NCI-H187 treated with DMSO at 0.1 percent for 48 hours (cell line): ENCODE data around the gene FZD7.

ENCODE experiments used
- DNase-seq: peaks from one replicate; lab custom pipeline; 2025; lab: John Stamatoyannopoulos, UW

FZD7 gene

GRCh38 chr2:202033317-202034248 lies at the start of gene FZD7:
TSS of gene FZD7 (plus strand) at chr2:202033855. CDS start at chr2:202034648, 793 bp downstream.
- DNase-seq = no peak

DNA sequence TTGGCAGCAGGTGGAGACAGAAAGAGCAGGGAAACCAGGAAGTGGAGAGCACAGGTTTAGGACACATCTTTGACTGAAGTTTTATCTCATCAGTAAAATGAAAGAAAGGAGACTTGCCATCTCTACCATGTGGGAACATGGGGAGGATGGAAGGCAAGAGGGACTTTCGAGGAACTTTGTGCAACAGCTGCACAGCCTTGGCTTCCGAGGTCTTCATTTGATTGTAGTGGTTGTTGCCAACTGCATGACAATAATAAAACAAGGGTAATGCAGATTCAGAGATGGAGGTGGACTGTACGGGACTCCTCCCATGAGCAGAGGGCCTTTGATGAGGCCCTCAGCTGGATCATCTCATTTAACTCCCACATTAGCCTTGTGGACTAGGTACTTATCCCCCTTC lies 49.3 kb upstream of the FZD7 start:
- no peak for DNase-seq

DNA sequence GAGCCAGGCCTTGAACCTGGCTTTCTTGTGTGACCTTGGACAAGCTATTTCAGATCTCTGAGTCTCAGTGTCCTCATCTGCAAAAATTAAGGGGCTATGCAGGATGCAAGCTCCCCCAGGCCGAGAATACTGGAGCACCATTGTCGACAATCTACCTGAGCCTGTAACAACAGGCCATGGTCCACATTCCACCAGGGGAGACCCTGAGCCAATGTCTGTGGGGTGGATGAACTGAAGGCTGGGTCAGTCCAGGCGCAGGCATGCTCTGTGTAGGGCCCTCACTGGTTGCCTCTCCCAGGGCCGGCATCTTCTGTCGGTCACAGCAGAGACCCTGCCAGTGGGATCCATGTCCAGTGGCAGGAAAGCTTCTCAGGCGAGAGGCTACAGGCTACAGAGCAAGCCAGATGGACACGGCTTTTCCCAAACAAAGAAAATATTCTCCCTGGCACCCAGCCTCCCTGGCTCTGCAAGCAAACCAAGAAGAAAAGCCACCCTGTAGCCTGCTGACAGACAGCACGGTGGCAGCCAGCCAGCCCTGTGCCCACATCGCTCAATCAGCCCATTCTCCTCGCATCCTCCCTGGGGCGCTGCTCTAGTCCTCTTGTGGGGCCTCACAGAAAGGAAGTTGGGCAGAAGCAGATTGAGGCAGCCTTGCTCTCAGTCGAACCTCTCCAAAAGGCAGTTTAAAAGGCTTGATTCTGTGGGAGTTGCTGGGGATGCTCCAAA lies 48.7 kb upstream of the FZD7 start:
- DNase-seq = no peak

- DNase-seq = no peak
Observed at GRCh38 chr2:201985728-201986462, 47.8 kb upstream of the FZD7 start.

- no peak for DNase-seq
Observed at GRCh38 chr2:201986463-201986735, 47.3 kb upstream of the FZD7 start.

DNA sequence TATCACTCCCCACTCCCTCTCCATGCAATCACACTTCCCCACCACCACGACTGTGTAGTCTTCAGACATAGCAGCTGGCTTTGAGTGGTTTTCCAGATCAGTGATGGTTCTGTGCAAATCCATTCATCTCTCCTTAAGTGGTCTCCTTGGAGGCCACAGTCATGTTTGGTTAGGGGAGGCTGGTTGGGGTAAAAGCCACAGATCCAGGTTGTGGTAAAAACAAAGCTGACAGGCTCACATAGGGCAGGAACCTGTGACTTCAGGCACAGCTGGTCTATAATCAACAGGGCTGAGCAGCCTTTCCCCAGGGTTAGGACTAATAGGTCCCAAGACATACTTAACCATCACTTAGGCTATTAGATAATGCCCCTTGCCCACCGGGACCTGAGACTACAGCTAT lies 46.2 kb upstream of the FZD7 start:
- DNase-seq = peak; percentile 20

DNA sequence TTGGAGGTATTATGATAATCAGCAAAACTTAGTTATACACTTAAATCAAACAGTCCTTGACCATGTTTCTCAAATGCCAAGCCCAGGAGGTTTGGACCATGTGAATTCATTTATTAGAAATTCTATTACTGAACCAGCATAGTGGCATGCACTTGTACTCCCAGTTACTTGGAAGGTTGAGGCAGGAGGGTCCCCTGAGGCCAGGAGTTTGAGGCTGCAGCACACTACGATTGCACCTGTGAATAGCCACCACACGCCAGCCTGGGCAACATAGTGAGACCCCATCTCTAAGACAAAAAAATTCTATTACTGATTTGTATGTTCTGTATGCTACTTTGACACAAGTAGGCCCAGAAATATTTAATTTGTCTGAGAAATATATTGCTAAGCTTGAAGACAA lies 43.6 kb upstream of the FZD7 start:
- no peak for DNase-seq

- no peak for DNase-seq
Observed at GRCh38 chr2:201992960-201993359, 40.7 kb upstream of the FZD7 start.

- no peak for DNase-seq
Observed at GRCh38 chr2:201994973-201995638, 38.5 kb upstream of the FZD7 start.

DNA sequence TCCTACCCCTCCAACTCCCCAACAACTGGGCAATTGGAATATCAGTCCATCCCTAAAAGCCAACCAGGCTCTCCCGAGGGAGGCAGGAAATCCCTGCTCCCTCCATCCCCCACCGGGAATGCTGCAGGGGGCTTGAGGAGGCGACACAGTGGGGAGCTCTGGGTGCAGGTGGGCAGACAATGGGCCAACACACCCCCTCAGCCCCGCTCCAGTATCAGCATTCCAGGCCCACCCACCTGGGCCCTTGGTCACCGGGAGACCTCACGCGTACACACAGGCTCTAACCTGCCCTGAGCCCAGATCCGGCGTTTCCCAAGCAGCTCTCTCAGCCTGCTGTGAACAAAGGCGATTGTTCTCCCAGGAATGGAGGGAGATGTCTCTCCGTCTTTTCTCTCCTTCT lies 37.6 kb upstream of the FZD7 start:
- no peak for DNase-seq

DNA sequence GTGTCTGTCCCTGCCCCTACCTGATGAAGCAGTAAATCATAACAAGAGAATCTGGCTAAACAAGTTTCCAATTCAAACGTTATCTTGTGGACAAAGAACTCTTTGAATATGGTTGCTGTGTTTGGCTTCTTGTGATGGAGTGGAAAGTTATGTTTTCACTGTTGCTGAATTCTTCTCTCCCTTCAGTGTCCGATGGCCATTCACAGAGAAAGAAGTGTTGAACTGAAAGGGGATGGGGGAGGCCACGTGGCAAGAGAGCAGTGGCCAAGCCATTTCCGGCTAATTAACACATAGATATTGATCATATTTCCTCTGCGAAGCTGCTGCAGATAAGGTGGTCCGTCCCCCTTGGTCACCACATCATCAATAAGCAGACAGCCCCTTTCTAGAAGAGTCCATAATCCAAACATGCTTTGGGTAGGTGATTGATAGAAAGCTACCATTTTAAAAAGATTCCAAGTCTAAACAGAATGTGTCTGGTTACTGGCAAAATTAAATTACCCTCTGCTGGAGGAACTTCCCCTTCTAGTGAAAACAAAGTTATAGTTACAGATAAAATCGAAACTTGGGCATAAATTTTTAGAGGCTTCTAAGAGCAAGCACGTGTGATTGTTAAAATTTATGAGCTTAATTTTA lies 36.9 kb upstream of the FZD7 start:
- DNase-seq = no peak

DNA sequence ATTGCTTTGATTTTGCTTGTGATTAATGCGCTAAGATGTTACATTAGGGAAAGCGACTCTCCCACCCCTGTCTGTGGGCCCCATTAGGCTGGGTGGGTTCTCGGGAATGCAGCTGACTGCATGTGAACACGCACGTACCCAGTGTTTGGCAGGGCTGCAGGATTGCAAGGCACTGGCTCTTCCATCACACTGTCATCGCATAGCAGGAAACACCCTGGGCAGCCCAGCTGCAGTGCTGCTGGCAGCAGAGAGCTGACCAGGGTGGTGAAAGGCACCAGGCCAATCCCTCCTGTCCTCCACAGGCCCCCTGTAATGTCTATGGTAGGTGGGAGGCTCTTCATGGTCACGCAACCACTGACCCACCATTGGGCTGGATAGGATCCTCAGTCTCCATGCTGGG lies 34.4 kb upstream of the FZD7 start:
- no peak for DNase-seq

- DNase-seq = no peak
Observed at GRCh38 chr2:202001826-202002225, 31.8 kb upstream of the FZD7 start.

DNA sequence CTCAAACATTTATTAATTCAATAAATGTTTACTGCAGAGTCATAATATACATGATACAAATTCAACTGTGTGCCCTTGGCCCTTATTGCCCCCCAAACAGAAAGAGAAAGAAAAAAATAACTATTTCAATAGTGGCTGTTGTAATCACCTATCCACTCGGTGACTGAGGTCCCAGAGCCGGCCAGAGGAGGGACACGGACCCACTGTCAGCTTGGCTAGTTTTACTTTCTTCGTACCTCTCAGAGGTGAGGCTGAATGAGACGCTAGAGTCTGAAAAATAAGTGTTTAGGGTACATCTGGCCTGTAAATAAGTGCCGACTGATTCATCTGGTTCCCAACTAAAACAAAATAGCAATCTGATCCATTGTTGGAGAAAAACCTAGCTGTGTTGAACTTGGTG lies 31.3 kb upstream of the FZD7 start:
- DNase-seq = no peak

- DNase-seq = no peak
Observed at GRCh38 chr2:202005272-202005887, 28.3 kb upstream of the FZD7 start.

DNA sequence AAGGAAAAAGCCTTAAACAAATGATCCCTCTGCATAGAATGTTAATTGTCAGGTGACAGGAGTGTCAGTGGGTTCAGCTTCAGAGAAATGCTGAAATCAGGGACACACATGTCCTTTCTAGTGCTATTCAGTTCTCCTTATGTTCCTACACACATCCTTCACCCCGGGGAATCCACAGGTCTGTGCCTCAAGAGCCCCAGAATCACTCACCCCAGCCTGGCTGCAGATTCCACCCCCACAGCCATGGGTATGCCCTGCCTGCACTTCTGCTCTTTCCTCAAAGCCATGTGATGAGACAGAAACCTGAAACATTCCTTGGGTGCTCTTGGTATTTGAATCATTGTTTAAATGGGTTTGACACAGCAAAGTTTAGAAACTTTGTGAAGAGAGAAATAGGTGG lies 27.4 kb upstream of the FZD7 start:
- no peak for DNase-seq

DNA sequence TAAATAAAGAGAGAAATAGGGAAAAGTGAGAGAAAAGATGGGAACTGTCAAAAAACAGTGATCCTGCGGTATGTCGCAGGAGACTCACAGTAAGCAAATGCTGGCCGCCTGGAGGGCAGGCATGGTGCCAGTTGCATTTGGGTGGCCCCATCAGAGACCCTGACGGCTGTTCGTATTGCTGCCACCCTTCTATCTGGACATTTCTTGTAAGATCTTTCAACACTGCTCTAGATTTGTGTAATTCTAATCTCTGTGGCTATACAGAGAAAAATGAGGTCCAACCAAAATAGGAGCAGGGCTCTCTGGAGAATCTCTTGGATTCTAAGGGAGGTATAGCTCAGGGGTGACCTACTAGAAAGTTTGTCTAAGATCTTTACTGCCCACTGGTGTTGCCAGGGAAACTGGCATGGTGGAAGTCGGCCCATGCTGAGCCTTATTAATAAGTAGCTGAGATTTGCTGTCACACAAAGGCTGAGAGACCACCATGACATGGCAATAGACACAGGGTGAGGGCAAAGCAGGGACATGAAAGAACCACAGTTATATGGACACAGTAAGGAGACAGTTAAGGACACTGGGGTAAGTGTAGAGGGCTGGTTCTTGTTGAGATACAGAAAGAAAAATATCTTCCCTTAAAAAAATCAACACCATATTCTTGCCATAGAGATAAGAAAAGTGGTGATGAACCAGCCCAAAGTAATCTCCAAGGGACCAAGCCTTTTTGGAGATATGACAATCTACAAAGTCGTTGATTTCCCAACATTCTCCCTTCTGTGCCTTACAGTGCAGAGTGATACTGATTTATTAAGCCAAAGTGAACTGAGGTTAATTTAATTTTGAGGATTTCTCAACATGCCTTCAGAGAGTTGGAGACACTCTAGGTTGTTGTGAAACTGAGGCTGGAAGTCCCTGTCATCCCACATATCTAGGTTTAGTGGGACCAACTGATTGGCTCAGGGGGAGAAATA lies 26.4 kb upstream of the FZD7 start:
- DNase-seq = no peak

DNA sequence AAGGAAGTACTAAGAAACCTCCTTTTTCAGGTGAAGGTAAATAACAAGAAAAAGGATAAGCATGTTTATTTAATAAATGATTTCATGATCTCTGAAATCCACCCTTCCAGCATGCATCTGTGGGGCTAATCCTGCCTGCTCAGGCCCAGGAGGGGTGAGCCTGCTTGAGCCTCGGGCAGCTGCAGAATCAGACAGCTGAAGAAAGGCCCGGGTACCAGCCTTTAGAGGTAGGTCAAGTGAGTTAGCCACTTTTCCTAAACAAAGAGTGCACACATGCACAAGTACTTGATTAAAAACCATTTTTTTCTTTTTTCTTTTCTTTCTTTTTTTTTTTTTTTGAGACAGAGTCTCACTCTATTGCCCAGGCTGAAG lies 25.7 kb upstream of the FZD7 start:
- DNase-seq = no peak

GRCh38 chr2:202009019-202009481 lies 24.6 kb upstream of the FZD7 start:
- no peak for DNase-seq

GRCh38 chr2:202009581-202009980 lies 24.1 kb upstream of the FZD7 start:
- DNase-seq = no peak
